Liver (tissue), 9 donors: ENCODE results near the gene LCP2. TPM values are rescaled to one million over a fixed set of nuclear protein-coding genes. Genes with fewer than 3 reads are reported as not detected.
A peak's percentile ranks its signal among the peaks of the same experiment; 100 is the strongest.

Experiments
- DNase-seq: peaks from one replicate; pipeline ENCODE4 v3.0.0-alpha.2; 2017; ENCODE audit warnings: low spot score
- H3K27ac ChIP-seq, 2 donors: one replicate each; pipeline ENCODE4 v1.7.0; 2013; ENCODE audit warnings: inconsistent platforms in 2 of 2, low read length in 2 of 2, control low read depth in 1 of 2, low read depth in 1 of 2, mild to moderate bottlenecking in 1 of 2
- H3K27me3 ChIP-seq, 4 donors: one replicate each; pipeline versions ENCODE4 v1.6.1 to v1.7.0; 2013; ENCODE audit warnings: low read length in 3 of 4, inconsistent platforms in 1 of 4, mild to moderate bottlenecking in 1 of 4, moderate library complexity in 1 of 4; ENCODE audit not compliant: control insufficient read depth in 4 of 4, insufficient read depth in 4 of 4
- H3K36me3 ChIP-seq, 4 donors: one replicate each; pipeline versions ENCODE4 v1.6.1 to v1.7.0; 2013; ENCODE audit warnings: low read length in 3 of 4, mild to moderate bottlenecking in 3 of 4, low read depth in 1 of 4, moderate library complexity in 1 of 4; ENCODE audit not compliant: control insufficient read depth in 4 of 4, insufficient read depth in 3 of 4
- H3K4me1 ChIP-seq, 4 donors: one replicate each; pipeline versions ENCODE4 v1.6.1 to v1.7.0; 2013; ENCODE audit warnings: low read length in 3 of 4, mild to moderate bottlenecking in 3 of 4, moderate library complexity in 1 of 4; ENCODE audit not compliant: control insufficient read depth in 4 of 4, insufficient read depth in 4 of 4
- H3K4me3 ChIP-seq, 3 donors: one replicate each; pipeline versions ENCODE4 v1.6.1 to v1.7.0; 2013; ENCODE audit warnings: low read length in 3 of 3, control low read depth in 1 of 3, low read depth in 1 of 3, mild to moderate bottlenecking in 1 of 3
- H3K9ac ChIP-seq, 2 donors: one replicate each; pipeline ENCODE4 v1.7.0; 2013; ENCODE audit warnings: low read length in 2 of 2, mild to moderate bottlenecking in 2 of 2, moderate library complexity in 2 of 2, control low read depth in 1 of 2, low read depth in 1 of 2
- H3K9me3 ChIP-seq, 4 donors: one replicate each; pipeline versions ENCODE4 v1.6.1 to v1.7.0; 2013; ENCODE audit warnings: low read length in 3 of 4; ENCODE audit not compliant: control insufficient read depth in 4 of 4
- ATF3 ChIP-seq: IDR thresholded peaks from 2 replicates; pipeline ENCODE4 v1.6.1; 2016; ENCODE audit warnings: antibody characterized with exemption
- CTCF ChIP-seq: fragments of 150-350 bp; IDR thresholded peaks from 2 replicates; pipeline ENCODE4 v1.5.1; 2017; ENCODE audit warnings: improper control_type of control experiment, low read depth, low read length; ENCODE audit not compliant: missing input control
- EGR1 ChIP-seq, 2 donors: IDR thresholded peaks; 2 replicates each; pipeline ENCODE4 v1.6.1; 2016 to 2018; ENCODE audit warnings: antibody characterized with exemption in 2 of 2, low read depth in 2 of 2
- FOXA1 ChIP-seq: IDR thresholded peaks from 2 replicates; pipeline ENCODE4 v1.6.1; 2016; ENCODE audit warnings: antibody characterized with exemption
- FOXA2 ChIP-seq: IDR thresholded peaks from 2 replicates; pipeline ENCODE4 v1.6.1; 2016; ENCODE audit warnings: antibody characterized with exemption
- GABPA ChIP-seq, 2 donors: IDR thresholded peaks in 1 of 2; conservative IDR thresholded peaks in 1 of 2; 2 replicates each; pipeline ENCODE4 v1.6.1; 2016; ENCODE audit warnings: antibody characterized with exemption in 2 of 2, mild to moderate bottlenecking in 1 of 2, moderate library complexity in 1 of 2
- HNF4A ChIP-seq, 2 donors: conservative IDR thresholded peaks; 2 replicates each; pipeline ENCODE4 v1.6.1; 2016; ENCODE audit warnings: antibody characterized with exemption in 2 of 2, mild to moderate bottlenecking in 2 of 2
- HNF4G ChIP-seq: IDR thresholded peaks from 2 replicates; pipeline ENCODE4 v1.6.1; 2016; ENCODE audit warnings: antibody characterized with exemption
- JUND ChIP-seq, 2 donors: IDR thresholded peaks; 2 replicates each; pipeline ENCODE4 v1.6.1; 2016; ENCODE audit warnings: antibody characterized with exemption in 2 of 2
- NR2F2 ChIP-seq: IDR thresholded peaks from 2 replicates; pipeline ENCODE4 v1.6.1; 2016; ENCODE audit warnings: antibody characterized with exemption
- RAD21 ChIP-seq, 2 donors: IDR thresholded peaks; 2 replicates each; pipeline ENCODE4 v1.6.1; 2016; ENCODE audit warnings: antibody characterized with exemption in 2 of 2, mild to moderate bottlenecking in 2 of 2
- RXRA ChIP-seq, 2 donors: IDR thresholded peaks; 2 replicates each; pipeline ENCODE4 v1.6.1; 2017 to 2018; ENCODE audit warnings: antibody characterized with exemption in 2 of 2, mild to moderate bottlenecking in 1 of 2
- SP1 ChIP-seq: IDR thresholded peaks from 2 replicates; pipeline ENCODE4 v1.6.1; 2018; ENCODE audit warnings: antibody characterized with exemption, mild to moderate bottlenecking
- TAF1 ChIP-seq: conservative IDR thresholded peaks from 2 replicates; pipeline ENCODE4 v1.6.1; 2016; ENCODE audit warnings: antibody characterized with exemption, mild to moderate bottlenecking
- YY1 ChIP-seq: IDR thresholded peaks from 2 replicates; pipeline ENCODE4 v1.6.1; 2016; ENCODE audit warnings: antibody characterized with exemption, mild to moderate bottlenecking
- WGBS: extraction: QIAGEN DNeasy Blood & Tissue Kit; methylation state at CpG from one replicate; pipeline ENCODE4 v1.1.7; 2013; 5-methylcytosine and 5-hydroxymethylcytosine counted together
- polyA plus RNA-seq, 2 donors: library from polyadenylated mRNA; stranded (reverse) in 1 of 2; unstranded in 1 of 2; fragments of 200-250 nt in 1 of 2; fragments of >200 nt in 1 of 2; fragmentation: Nextera tagmentation in 1 of 2; extraction: Ambion mirVana in 1 of 2; gene quantifications; one replicate each; pipeline versions ENCODE4 v1.2.1 to v1.2.3, GENCODE V29; 2013 to 2015
- total RNA-seq, 2 donors: library from RNA; depleted of rRNA; stranded (reverse); fragments of >200 nt; gene quantifications; one replicate each; pipeline ENCODE4 v1.2.3, GENCODE V29; 2014
- TF ChIP-seq, protein P1 (sequence below): IDR thresholded peaks from 2 replicates; pipeline ENCODE4 v1.6.1; 2016; ENCODE audit warnings: antibody characterized with exemption
- TF ChIP-seq, protein P2 (sequence below): IDR thresholded peaks from 2 replicates; pipeline ENCODE4 v1.6.1; 2016; ENCODE audit warnings: antibody characterized with exemption
- TF ChIP-seq, protein P3 (sequence below): IDR thresholded peaks from 2 replicates; pipeline ENCODE4 v1.6.1; 2016; ENCODE audit warnings: antibody characterized with exemption, mild to moderate bottlenecking
- donor health status: healthy.
- donor health status: healthy.
- donor health status: healthy.
- donor health status: healthy.
- donor health status: healthy.

The LCP2 gene
- total and polyA plus RNA-seq, 4 donors = 3.6 to 16.3 (median 6.7) TPM

- no peak for DNase-seq
- H3K4me1 ChIP-seq = peaks cover 0 to 12% (median 5%) of the 10 kb centered on the region in 4 donors
- H3K9me3 ChIP-seq = no peaks in the 10 kb centered on the region
- TF ChIP-seq FOXA1 = no peak
- 50% methylated on average over 8 of the region's 8 CpGs for WGBS
- no peak overlapping the region for H3K4me3 ChIP-seq
- H3K27ac ChIP-seq = peak overlapping the region in 1 of 2 donors; percentile 12
- peaks cover 0 to 5% (median 1%) of the 10 kb centered on the region in 4 donors for H3K36me3 ChIP-seq
- no peaks in the 10 kb centered on the region for H3K27me3 ChIP-seq
- H3K9ac ChIP-seq = no peak overlapping the region
These were observed 23.4 kb downstream of the LCP2 start for GRCh38 chr5:170273968-170274710.

- 79% methylated on average over 15 of the region's 15 CpGs for WGBS
- Histone ChIP-seq H3K27me3 (no peaks in the 10 kb centered on the region), H3K9me3 (no peaks in the 10 kb centered on the region), H3K4me3 (no peak overlapping the region), H3K27ac (peak overlapping the region in 1 of 2 donors; percentile 7), H3K9ac (no peak overlapping the region), H3K4me1 (peaks cover 0 to 13% (median 7%) of the 10 kb centered on the region in 4 donors), H3K36me3 (peaks cover 0 to 7% (median 1%) of the 10 kb centered on the region in 4 donors)
- TF ChIP-seq JUND (IDR thresholded peaks at IDR 0.05) = no peak
- TF ChIP-seq, protein P1, sequence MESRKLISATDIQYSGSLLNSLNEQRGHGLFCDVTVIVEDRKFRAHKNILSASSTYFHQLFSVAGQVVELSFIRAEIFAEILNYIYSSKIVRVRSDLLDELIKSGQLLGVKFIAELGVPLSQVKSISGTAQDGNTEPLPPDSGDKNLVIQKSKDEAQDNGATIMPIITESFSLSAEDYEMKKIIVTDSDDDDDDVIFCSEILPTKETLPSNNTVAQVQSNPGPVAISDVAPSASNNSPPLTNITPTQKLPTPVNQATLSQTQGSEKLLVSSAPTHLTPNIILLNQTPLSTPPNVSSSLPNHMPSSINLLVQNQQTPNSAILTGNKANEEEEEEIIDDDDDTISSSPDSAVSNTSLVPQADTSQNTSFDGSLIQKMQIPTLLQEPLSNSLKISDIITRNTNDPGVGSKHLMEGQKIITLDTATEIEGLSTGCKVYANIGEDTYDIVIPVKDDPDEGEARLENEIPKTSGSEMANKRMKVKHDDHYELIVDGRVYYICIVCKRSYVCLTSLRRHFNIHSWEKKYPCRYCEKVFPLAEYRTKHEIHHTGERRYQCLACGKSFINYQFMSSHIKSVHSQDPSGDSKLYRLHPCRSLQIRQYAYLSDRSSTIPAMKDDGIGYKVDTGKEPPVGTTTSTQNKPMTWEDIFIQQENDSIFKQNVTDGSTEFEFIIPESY = no peak
- TF ChIP-seq FOXA1 = no peak
- TF ChIP-seq ATF3 = no peak
- TF ChIP-seq RXRA (IDR thresholded peaks at IDR 0.05) = no peak
- TF ChIP-seq, protein P2, sequence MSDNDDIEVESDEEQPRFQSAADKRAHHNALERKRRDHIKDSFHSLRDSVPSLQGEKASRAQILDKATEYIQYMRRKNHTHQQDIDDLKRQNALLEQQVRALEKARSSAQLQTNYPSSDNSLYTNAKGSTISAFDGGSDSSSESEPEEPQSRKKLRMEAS = no peak
- TF ChIP-seq, protein P3, sequence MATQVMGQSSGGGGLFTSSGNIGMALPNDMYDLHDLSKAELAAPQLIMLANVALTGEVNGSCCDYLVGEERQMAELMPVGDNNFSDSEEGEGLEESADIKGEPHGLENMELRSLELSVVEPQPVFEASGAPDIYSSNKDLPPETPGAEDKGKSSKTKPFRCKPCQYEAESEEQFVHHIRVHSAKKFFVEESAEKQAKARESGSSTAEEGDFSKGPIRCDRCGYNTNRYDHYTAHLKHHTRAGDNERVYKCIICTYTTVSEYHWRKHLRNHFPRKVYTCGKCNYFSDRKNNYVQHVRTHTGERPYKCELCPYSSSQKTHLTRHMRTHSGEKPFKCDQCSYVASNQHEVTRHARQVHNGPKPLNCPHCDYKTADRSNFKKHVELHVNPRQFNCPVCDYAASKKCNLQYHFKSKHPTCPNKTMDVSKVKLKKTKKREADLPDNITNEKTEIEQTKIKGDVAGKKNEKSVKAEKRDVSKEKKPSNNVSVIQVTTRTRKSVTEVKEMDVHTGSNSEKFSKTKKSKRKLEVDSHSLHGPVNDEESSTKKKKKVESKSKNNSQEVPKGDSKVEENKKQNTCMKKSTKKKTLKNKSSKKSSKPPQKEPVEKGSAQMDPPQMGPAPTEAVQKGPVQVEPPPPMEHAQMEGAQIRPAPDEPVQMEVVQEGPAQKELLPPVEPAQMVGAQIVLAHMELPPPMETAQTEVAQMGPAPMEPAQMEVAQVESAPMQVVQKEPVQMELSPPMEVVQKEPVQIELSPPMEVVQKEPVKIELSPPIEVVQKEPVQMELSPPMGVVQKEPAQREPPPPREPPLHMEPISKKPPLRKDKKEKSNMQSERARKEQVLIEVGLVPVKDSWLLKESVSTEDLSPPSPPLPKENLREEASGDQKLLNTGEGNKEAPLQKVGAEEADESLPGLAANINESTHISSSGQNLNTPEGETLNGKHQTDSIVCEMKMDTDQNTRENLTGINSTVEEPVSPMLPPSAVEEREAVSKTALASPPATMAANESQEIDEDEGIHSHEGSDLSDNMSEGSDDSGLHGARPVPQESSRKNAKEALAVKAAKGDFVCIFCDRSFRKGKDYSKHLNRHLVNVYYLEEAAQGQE = no peak
- no peak for TF ChIP-seq GABPA (IDR thresholded peaks at IDR 0.05 in 1 of 2, conservative IDR thresholded peaks at IDR 0.05 in 1 of 2)
- TF ChIP-seq FOXA2 = no peak
- no peak for TF ChIP-seq TAF1
- no peak for TF ChIP-seq NR2F2
- no peak for TF ChIP-seq EGR1 (IDR thresholded peaks at IDR 0.05; ENCODE audit: low read depth in 2 of 2)
- no peak for TF ChIP-seq YY1
- no peak for TF ChIP-seq HNF4A (conservative IDR thresholded peaks at IDR 0.05)
- no peak for TF ChIP-seq RAD21 (IDR thresholded peaks at IDR 0.05)
- no peak for TF ChIP-seq CTCF
- TF ChIP-seq SP1 = no peak
- no peak for TF ChIP-seq HNF4G
- no peak for DNase-seq
These were observed 27.1 kb downstream of the LCP2 start for GRCh38 chr5:170270293-170271069.
